Activated B cell treated with CpG ODN at 0.5 μM for 24 hours (primary cell): ENCODE data around the gene PAFAH2. TPM values are rescaled to one million over a fixed set of nuclear protein-coding genes. Genes with fewer than 3 reads are reported as not detected.

Experiments used
- ATAC-seq: fragments of 200-7000 bp; cut with Tn5 transposase; one replicate; pipeline ENCODE4 v1.10.0; 2021; ENCODE audit warnings: low read depth, mild to moderate bottlenecking, moderate library complexity
- CTCF ChIA-PET: fragments of 350-600 bp; sonication (Branson Sonifier 250); formaldehyde crosslinking; loops from one replicate; lab custom pipeline; 2021; ENCODE audit warnings: antibody characterized with exemption; lab: Charles Lee
- POLR2A ChIA-PET: fragments of 350-600 bp; sonication (Branson Sonifier 250); formaldehyde crosslinking; loops from one replicate; lab custom pipeline; 2021; ENCODE audit warnings: antibody characterized with exemption; lab: Charles Lee
- DNase-seq: peaks from one replicate; pipeline ENCODE4 v3.0.0; 2022
- H3K27ac Mint-ChIP-seq: one replicate; pipeline ENCODE4 v1.8.0; 2020; ENCODE audit warnings: mixed read lengths
- H3K27me3 Mint-ChIP-seq: one replicate; pipeline ENCODE4 v1.8.0; 2021; ENCODE audit warnings: mixed read lengths
- H3K36me3 Mint-ChIP-seq: one replicate; pipeline ENCODE4 v1.8.0; 2021; ENCODE audit warnings: low read depth, mixed read lengths
- H3K4me1 Mint-ChIP-seq: one replicate; pipeline ENCODE4 v1.8.0; 2021; ENCODE audit warnings: mixed read lengths
- H3K4me3 Mint-ChIP-seq: one replicate; pipeline ENCODE4 v1.8.0; 2020; ENCODE audit warnings: mild to moderate bottlenecking, mixed read lengths
- H3K9me3 Mint-ChIP-seq: one replicate; pipeline ENCODE4 v1.8.0; 2020; ENCODE audit warnings: mixed read lengths
- intact Hi-C: fragments of 100-400 bp; cut with micrococcal nuclease; formaldehyde crosslinking; loops from one replicate; pipeline ENCODE4 v1.15.1; 2024
- total RNA-seq: library from RNA; stranded (reverse); gene quantifications from 2 replicates; pipeline ENCODE4 v1.2.3, GENCODE V29; 2022
- TF ChIP-seq, protein P1 (sequence below): fragments of 200-600 bp; IDR thresholded peaks from one replicate; pipeline ENCODE4 v1.8.0; 2022; ENCODE audit warnings: antibody characterized with exemption, mild to moderate bottlenecking

PAFAH2 gene
- total RNA-seq, 1 donor from 2014 or later, result 5.4 TPM

GRCh38 chr1:25994402-25995150 lies 3.3 kb downstream of the PAFAH2 start:
- DNase-seq (no peak), ATAC-seq (no peak)
- CTCF ChIA-PET, result interaction anchor here (6.6 kb wide), 1 partner anchor 98 kb away, joined by 94 read pairs; no protein-coding TSS in a partner anchor
- peaks cover 13% of the 10 kb centered on the region for H3K36me3 Mint-ChIP-seq
- intact Hi-C loops, result loop anchor here (5.0 kb wide), 1 partner anchor 377 kb away; the partner anchor contains the start of gene MAN1C1
- no peaks in the 10 kb centered on the region for H3K9me3 Mint-ChIP-seq
- POLR2A ChIA-PET, result interaction anchor here (0.6 to 1.1 kb wide), 2 partner anchors 27 to 175 kb away, joined by 3 to 6 read pairs; partner anchors contain the start of genes EXTL1 and MTFR1L
- no peaks in the 10 kb centered on the region for H3K27me3 Mint-ChIP-seq
- H3K4me1 Mint-ChIP-seq, result peaks cover 22% of the 10 kb centered on the region
- no peak overlapping the region for H3K27ac Mint-ChIP-seq
- no peak overlapping the region for H3K4me3 Mint-ChIP-seq
- TF ChIP-seq, protein P1, sequence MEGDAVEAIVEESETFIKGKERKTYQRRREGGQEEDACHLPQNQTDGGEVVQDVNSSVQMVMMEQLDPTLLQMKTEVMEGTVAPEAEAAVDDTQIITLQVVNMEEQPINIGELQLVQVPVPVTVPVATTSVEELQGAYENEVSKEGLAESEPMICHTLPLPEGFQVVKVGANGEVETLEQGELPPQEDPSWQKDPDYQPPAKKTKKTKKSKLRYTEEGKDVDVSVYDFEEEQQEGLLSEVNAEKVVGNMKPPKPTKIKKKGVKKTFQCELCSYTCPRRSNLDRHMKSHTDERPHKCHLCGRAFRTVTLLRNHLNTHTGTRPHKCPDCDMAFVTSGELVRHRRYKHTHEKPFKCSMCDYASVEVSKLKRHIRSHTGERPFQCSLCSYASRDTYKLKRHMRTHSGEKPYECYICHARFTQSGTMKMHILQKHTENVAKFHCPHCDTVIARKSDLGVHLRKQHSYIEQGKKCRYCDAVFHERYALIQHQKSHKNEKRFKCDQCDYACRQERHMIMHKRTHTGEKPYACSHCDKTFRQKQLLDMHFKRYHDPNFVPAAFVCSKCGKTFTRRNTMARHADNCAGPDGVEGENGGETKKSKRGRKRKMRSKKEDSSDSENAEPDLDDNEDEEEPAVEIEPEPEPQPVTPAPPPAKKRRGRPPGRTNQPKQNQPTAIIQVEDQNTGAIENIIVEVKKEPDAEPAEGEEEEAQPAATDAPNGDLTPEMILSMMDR, result no peak

- ChIA-PET CTCF (no interaction called here), POLR2A (no interaction called here)
- no peaks in the 10 kb centered on the region for H3K9me3 Mint-ChIP-seq
- H3K4me1 Mint-ChIP-seq, result peaks cover 18% of the 10 kb centered on the region
- ATAC-seq, result no peak
- no peaks in the 10 kb centered on the region for H3K27me3 Mint-ChIP-seq
- no peak overlapping the region for H3K4me3 Mint-ChIP-seq
- intact Hi-C loops, result no loop called here
- TF ChIP-seq, protein P1, result no peak
- H3K27ac Mint-ChIP-seq, result no peak overlapping the region
- DNase-seq, result no peak
- H3K36me3 Mint-ChIP-seq, result peaks cover 20% of the 10 kb centered on the region
Measured at GRCh38 chr1:25993197-25993951, 4.5 kb downstream of the PAFAH2 start.

- Mint-ChIP-seq H3K36me3 (peaks cover 26% of the 10 kb centered on the region), H3K9me3 (no peaks in the 10 kb centered on the region), H3K4me3 (no peak overlapping the region), H3K27ac (no peak overlapping the region), H3K4me1 (peaks cover 14% of the 10 kb centered on the region), H3K27me3 (no peaks in the 10 kb centered on the region)
- POLR2A ChIA-PET, result no interaction called here
- DNase-seq, result no peak
- intact Hi-C loops, result no loop called here
- ATAC-seq, result no peak
- TF ChIP-seq, protein P1, result no peak
- CTCF ChIA-PET, result no interaction called here
Measured at GRCh38 chr1:25992689-25993171, 5.1 kb downstream of the PAFAH2 start.

- Mint-ChIP-seq H3K4me1 (peaks cover 8% of the 10 kb centered on the region), H3K27ac (no peak overlapping the region), H3K4me3 (no peak overlapping the region), H3K27me3 (no peaks in the 10 kb centered on the region), H3K36me3 (peaks cover 24% of the 10 kb centered on the region), H3K9me3 (no peaks in the 10 kb centered on the region)
- no peak for DNase-seq
- intact Hi-C loops, result no loop called here
- ATAC-seq, result no peak
- ChIA-PET CTCF (no interaction called here), POLR2A (no interaction called here)
- TF ChIP-seq, protein P1, result no peak
Measured at GRCh38 chr1:25991937-25992688, 5.8 kb downstream of the PAFAH2 start.
